RCC 7860 (cell line): Measurements from ENCODE around the gene ATXN10.

ENCODE experiments used
- DNase-seq: peaks from one replicate; pipeline ENCODE4 v3.0.0-alpha.2; 2015; ENCODE audit warnings: low spot score
- FAIRE-seq: peaks from 2 replicates; lab custom pipeline; 2012; peaks lifted over from hg19 to GRCh38; lab: Jason Lieb, UNC

The ATXN10 gene

GRCh38 chr22:45817745-45818423 lies 146.2 kb downstream of the ATXN10 start:
- no peak for DNase-seq
- no peak for FAIRE-seq

- DNase-seq (no peak), FAIRE-seq (no peak)
These were observed 146.9 kb downstream of the ATXN10 start for GRCh38 chr22:45818424-45819085.

- DNase-seq = no peak
- no peak for FAIRE-seq
These were observed 147.7 kb downstream of the ATXN10 start for GRCh38 chr22:45819305-45819704.

GRCh38 chr22:45823336-45823735 lies 151.7 kb downstream of the ATXN10 start:
- FAIRE-seq (no peak), DNase-seq (no peak)

- no peak for DNase-seq
- FAIRE-seq = no peak
These were observed 154.9 kb downstream of the ATXN10 start for GRCh38 chr22:45826520-45826919.

- DNase-seq (no peak), FAIRE-seq (no peak)
These were observed 157.2 kb downstream of the ATXN10 start for GRCh38 chr22:45828841-45829240.

GRCh38 chr22:45830531-45831245 lies 159.1 kb downstream of the ATXN10 start:
- no peak for FAIRE-seq

GRCh38 chr22:45831394-45831793 lies 159.8 kb downstream of the ATXN10 start:
- FAIRE-seq (no peak), DNase-seq (no peak)

More at GRCh38 chr22:45830531-45831245, 159.1 kb downstream of the ATXN10 start:
- DNase-seq = no peak

- FAIRE-seq = no peak
- DNase-seq = no peak
These were observed 160.5 kb downstream of the ATXN10 start for GRCh38 chr22:45832180-45832579.

- DNase-seq (no peak), FAIRE-seq (no peak)
These were observed 161.4 kb downstream of the ATXN10 start for GRCh38 chr22:45832959-45833580.

- FAIRE-seq (no peak), DNase-seq (no peak)
These were observed 162.0 kb downstream of the ATXN10 start for GRCh38 chr22:45833613-45834012.

GRCh38 chr22:45834241-45834640 lies 162.6 kb downstream of the ATXN10 start:
- no peak for FAIRE-seq
- no peak for DNase-seq

GRCh38 chr22:45834795-45835194 lies 163.2 kb downstream of the ATXN10 start:
- FAIRE-seq = no peak
- DNase-seq = no peak

GRCh38 chr22:45836418-45837169 lies 165.0 kb downstream of the ATXN10 start:
- FAIRE-seq = no peak
- no peak for DNase-seq

- FAIRE-seq (no peak), DNase-seq (no peak)
These were observed 165.9 kb downstream of the ATXN10 start for GRCh38 chr22:45837508-45837907.

GRCh38 chr22:45838305-45838887 lies 166.8 kb downstream of the ATXN10 start:
- DNase-seq (no peak), FAIRE-seq (no peak)

GRCh38 chr22:45840483-45840882 lies 168.8 kb downstream of the ATXN10 start:
- DNase-seq (no peak), FAIRE-seq (no peak)

- FAIRE-seq (no peak), DNase-seq (no peak)
These were observed 170.8 kb downstream of the ATXN10 start for GRCh38 chr22:45842291-45842991.

- DNase-seq = no peak
- FAIRE-seq = no peak
These were observed 171.4 kb downstream of the ATXN10 start for GRCh38 chr22:45843031-45843430.

- no peak for FAIRE-seq
These were observed 172.4 kb downstream of the ATXN10 start for GRCh38 chr22:45843986-45844385.

More at GRCh38 chr22:45843986-45844385, 172.4 kb downstream of the ATXN10 start:
- DNase-seq = no peak
